PFSK-1 (cell line): ENCODE results near the gene TNFAIP8.

Experiments
- FOXP2 ChIP-seq: optimal IDR thresholded peaks from 2 replicates; pipeline ENCODE3; 2011; ENCODE audit warnings: borderline replicate concordance, control low read depth, inconsistent platforms; ENCODE audit not compliant: insufficient read depth; ENCODE audit errors: extremely low read length, extremely low read depth
- POLR2AphosphoS5 ChIP-seq: IDR thresholded peaks from 2 replicates; pipeline ENCODE4 v1.6.1; 2012; ENCODE audit warnings: low read depth, mild to moderate bottlenecking, control low read depth, low read length, moderate library complexity
- REST ChIP-seq, 2 experiments: IDR thresholded peaks; 2 replicates each; pipeline versions ENCODE4 v1.6.1 to v1.8.0; 2011 to 2012; ENCODE audit warnings: low read depth in 2 of 2, low read length in 2 of 2, control low read depth in 1 of 2, inconsistent platforms in 1 of 2, mild to moderate bottlenecking in 1 of 2, moderate library complexity in 1 of 2; ENCODE audit not compliant: insufficient read depth in 1 of 2
- SIN3A ChIP-seq: IDR thresholded peaks from 2 replicates; pipeline ENCODE4 v1.6.1; 2012; ENCODE audit warnings: mild to moderate bottlenecking, low read length, moderate library complexity, borderline replicate concordance; ENCODE audit not compliant: insufficient read depth
- TAF1 ChIP-seq: IDR thresholded peaks from 2 replicates; pipeline ENCODE4 v1.6.1; 2012; ENCODE audit warnings: low read length, control low read depth, borderline replicate concordance; ENCODE audit not compliant: insufficient read depth

TNFAIP8 gene

GRCh38 chr5:119418606-119419100 lies 62.8 kb downstream of the TNFAIP8 start:
- TF ChIP-seq REST (IDR thresholded peaks at IDR 0.05; ENCODE audit: insufficient read depth in 1 of 2, low read depth in 2 of 2, low read length in 2 of 2), result no peak

GRCh38 chr5:119420169-119420568 lies 64.3 kb downstream of the TNFAIP8 start:
- TF ChIP-seq POLR2AphosphoS5, result no peak
- TF ChIP-seq SIN3A, result no peak
- TF ChIP-seq TAF1, result no peak
- no peak for TF ChIP-seq REST (IDR thresholded peaks at IDR 0.05; ENCODE audit: insufficient read depth in 1 of 2, low read depth in 2 of 2, low read length in 2 of 2)
- TF ChIP-seq FOXP2, result no peak

DNA sequence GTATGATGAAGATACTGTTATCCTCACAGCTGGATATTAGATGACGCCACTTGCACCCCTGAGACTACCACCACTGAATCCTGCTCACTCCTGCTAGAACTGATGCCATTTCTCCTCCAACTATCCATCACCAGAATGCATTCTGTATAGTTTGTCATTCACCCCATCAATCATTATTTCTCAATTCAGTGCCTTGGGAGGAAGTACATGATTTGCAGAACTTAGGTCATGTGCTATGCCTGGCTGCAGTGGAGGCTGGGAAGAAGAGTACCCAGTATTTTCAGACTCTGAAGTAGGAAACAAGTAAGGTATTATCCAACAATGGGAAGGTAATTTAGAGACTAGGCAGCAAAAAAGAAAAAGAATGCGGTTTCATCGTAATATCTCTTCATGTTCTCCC lies 70.2 kb downstream of the TNFAIP8 start:
- TF ChIP-seq REST (IDR thresholded peaks at IDR 0.05; ENCODE audit: insufficient read depth in 1 of 2, low read depth in 2 of 2, low read length in 2 of 2), result no peak
- no peak for TF ChIP-seq POLR2AphosphoS5
- no peak for TF ChIP-seq FOXP2
- no peak for TF ChIP-seq TAF1
- TF ChIP-seq SIN3A, result no peak

GRCh38 chr5:119427060-119427459 lies 71.2 kb downstream of the TNFAIP8 start:
- no peak for TF ChIP-seq POLR2AphosphoS5
- no peak for TF ChIP-seq FOXP2
- TF ChIP-seq TAF1, result no peak
- TF ChIP-seq REST (IDR thresholded peaks at IDR 0.05; ENCODE audit: insufficient read depth in 1 of 2, low read depth in 2 of 2, low read length in 2 of 2), result no peak
- no peak for TF ChIP-seq SIN3A

DNA sequence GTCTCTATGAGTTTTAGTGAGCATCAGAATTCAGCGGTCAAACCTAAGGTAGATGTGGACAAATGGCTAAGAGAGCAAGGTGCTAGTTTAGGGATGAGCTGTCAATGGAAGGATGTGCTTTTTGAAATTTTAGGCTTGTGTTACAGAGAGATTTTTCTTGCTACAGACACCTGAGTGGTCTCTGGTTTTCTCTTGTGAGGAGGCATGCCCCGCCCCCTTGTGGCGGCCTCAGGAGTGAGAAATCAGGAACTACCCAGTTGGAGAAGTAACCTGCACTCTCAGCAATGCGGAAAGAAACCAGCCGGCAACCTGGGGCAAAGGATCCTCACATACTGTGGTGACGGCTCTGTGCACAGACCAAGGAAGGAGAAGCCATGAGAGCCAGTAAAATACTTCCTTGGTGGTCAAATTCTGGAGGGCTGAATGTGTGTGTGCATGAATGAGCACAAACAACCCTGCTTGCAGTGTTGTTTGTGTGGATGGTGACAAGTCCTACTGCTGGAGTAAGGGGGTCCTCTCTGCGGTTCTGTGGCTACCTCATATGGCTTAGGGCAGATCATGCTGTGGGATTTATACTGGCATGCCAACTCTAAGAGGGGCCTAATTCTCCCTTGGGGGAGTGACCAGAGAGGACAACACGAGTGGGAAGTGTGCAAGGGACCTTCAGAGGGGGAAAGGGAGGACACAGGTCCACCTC lies 79.8 kb downstream of the TNFAIP8 start:
- no peak for TF ChIP-seq TAF1
- no peak for TF ChIP-seq SIN3A
- TF ChIP-seq POLR2AphosphoS5, result no peak
- no peak for TF ChIP-seq FOXP2
- no peak for TF ChIP-seq REST (IDR thresholded peaks at IDR 0.05; ENCODE audit: insufficient read depth in 1 of 2, low read depth in 2 of 2, low read length in 2 of 2)
